Epithelial cell of proximal tubule (primary cell): ENCODE results near the gene WDR37. TPM values are rescaled to one million over a fixed set of nuclear protein-coding genes. Genes with fewer than 3 reads are reported as not detected.
A peak's percentile ranks its signal among the peaks of the same experiment; 100 is the strongest.

Source experiments
- DNase-seq: peaks from one replicate; pipeline ENCODE4 v3.0.0-alpha.2; 2011; ENCODE audit warnings: low read depth
- H3K4me3 ChIP-seq: 2 replicates; pipeline ENCODE4 v1.5.1; 2011; ENCODE audit warnings: low read depth, mild to moderate bottlenecking, low read length
- CTCF ChIP-seq: conservative IDR thresholded peaks from 2 replicates; pipeline ENCODE4 v1.5.1; 2012; ENCODE audit warnings: low read depth, mild to moderate bottlenecking, low read length
- total RNA-seq: library from RNA; depleted of rRNA; stranded (reverse); fragments of >200 nt; gene quantifications from 2 replicates; pipeline ENCODE4 v1.2.3, GENCODE V29; 2015

The WDR37 gene
- total RNA-seq, 1 donor from 2014 or later: 10.6 TPM

- TF ChIP-seq CTCF: no peak
- DNase-seq: no peak
- H3K4me3 ChIP-seq: peak overlapping the region; percentile 66
Measured at GRCh38 chr10:1048349-1048731, 7.8 kb upstream of the WDR37 start.

GRCh38 chr10:1048732-1049424, 7.3 kb upstream of the WDR37 start, which contains the start of gene IDI1:
IDI1 (minus strand) TSS chr10:1049119; CDS start chr10:1049003, 116 bp downstream.
- peak; percentile 76 for DNase-seq
- no peak for TF ChIP-seq CTCF
- peak within 1 kb of the TSS; percentile 66 for H3K4me3 ChIP-seq

GRCh38 chr10:1049425-1049958, 6.7 kb upstream of the WDR37 start:
- H3K4me3 ChIP-seq: peak overlapping the region; percentile 66
- no peak for DNase-seq
- no peak for TF ChIP-seq CTCF

GRCh38 chr10:1050145-1050544, 6.0 kb upstream of the WDR37 start:
- H3K4me3 ChIP-seq: peak overlapping the region; percentile 66
- no peak for DNase-seq
- no peak for TF ChIP-seq CTCF

GRCh38 chr10:1050554-1050953, 5.6 kb upstream of the WDR37 start:
- TF ChIP-seq CTCF: no peak
- H3K4me3 ChIP-seq: peak overlapping the region; percentile 66
- DNase-seq: no peak

GRCh38 chr10:1054684-1055083, 1.5 kb upstream of the WDR37 start:
- DNase-seq: no peak
- peak overlapping the region; percentile 90 for H3K4me3 ChIP-seq
- TF ChIP-seq CTCF: no peak

GRCh38 chr10:1057106-1057657, 997 bp downstream of the WDR37 start:
- H3K4me3 ChIP-seq: peak overlapping the region; percentile 90
- no peak for DNase-seq

More at GRCh38 chr10:1057106-1057657, 997 bp downstream of the WDR37 start:
- TF ChIP-seq CTCF: no peak
